Brain microvascular endothelial cell (primary cell): ENCODE results near the gene SOHLH1.

ENCODE experiments used
- DNase-seq: peaks from one replicate; pipeline ENCODE4 v3.0.0-alpha.2; 2020
- H3K27ac ChIP-seq: fragments of 250-450 bp; sonication (Bioruptor Pico); 2 replicates; pipeline ENCODE4 v1.5.1; 2020; ENCODE audit warnings: mild to moderate bottlenecking, moderate library complexity
- H3K27me3 ChIP-seq: fragments of 250-450 bp; sonication (Bioruptor Pico); replicated peaks from 2 replicates; pipeline ENCODE4 v1.5.1; 2020; ENCODE audit warnings: mild to moderate bottlenecking
- H3K36me3 ChIP-seq: fragments of 250-450 bp; sonication (Bioruptor Pico); replicated peaks from 2 replicates; pipeline ENCODE4 v1.5.1; 2020; ENCODE audit warnings: mild to moderate bottlenecking
- H3K4me3 ChIP-seq: 2 replicates; pipeline ENCODE4 v1.5.1; 2011; ENCODE audit warnings: low read depth, mild to moderate bottlenecking, control low read depth, low read length, moderate library complexity
- CTCF ChIP-seq: IDR thresholded peaks from 2 replicates; pipeline ENCODE4 v1.5.1; 2011; ENCODE audit warnings: low read depth, mild to moderate bottlenecking, moderate library complexity, low read length, control low read depth, inconsistent platforms; ENCODE audit errors: missing control alignments
- in situ Hi-C: cut with HindIII; loops from 2 replicates; pipeline ENCODE4 v1.10.0; 2017; ENCODE audit warnings: low sequenced_read_pairs, low pct_ligation_motif_present

Gene SOHLH1

GRCh38 chr9:135716045-135716444 is 16.8 kb upstream of the SOHLH1 start:
- peaks cover 28% of the 10 kb centered on the region for H3K27me3 ChIP-seq
- DNase-seq: no peak
- H3K27ac ChIP-seq: no peak overlapping the region
- H3K4me3 ChIP-seq: no peak overlapping the region
- in situ Hi-C loops: no loop called here
- TF ChIP-seq CTCF: no peak
- H3K36me3 ChIP-seq: no peaks in the 10 kb centered on the region

- in situ Hi-C loops: no loop called here
- peaks cover 28% of the 10 kb centered on the region for H3K27me3 ChIP-seq
- no peak for DNase-seq
- no peak overlapping the region for H3K27ac ChIP-seq
- TF ChIP-seq CTCF: no peak
- H3K36me3 ChIP-seq: no peaks in the 10 kb centered on the region
- no peak overlapping the region for H3K4me3 ChIP-seq
These were observed 15.8 kb upstream of the SOHLH1 start for GRCh38 chr9:135715056-135715595.

- Histone ChIP-seq H3K27me3 (peaks cover 28% of the 10 kb centered on the region), H3K4me3 (no peak overlapping the region), H3K27ac (no peak overlapping the region), H3K36me3 (no peaks in the 10 kb centered on the region)
- in situ Hi-C loops: no loop called here
- DNase-seq: no peak
- no peak for TF ChIP-seq CTCF
These were observed 15.2 kb upstream of the SOHLH1 start for GRCh38 chr9:135714242-135715055.

GRCh38 chr9:135712613-135713295 is 13.5 kb upstream of the SOHLH1 start:
- in situ Hi-C loops: no loop called here
- no peak for DNase-seq
- no peak for TF ChIP-seq CTCF
- Histone ChIP-seq H3K36me3 (no peaks in the 10 kb centered on the region), H3K27ac (no peak overlapping the region), H3K4me3 (no peak overlapping the region), H3K27me3 (peaks cover 28% of the 10 kb centered on the region)

GRCh38 chr9:135711881-135712280 is 12.6 kb upstream of the SOHLH1 start:
- no peaks in the 10 kb centered on the region for H3K36me3 ChIP-seq
- no peak for DNase-seq
- in situ Hi-C loops: no loop called here
- no peak overlapping the region for H3K27ac ChIP-seq
- peaks cover 28% of the 10 kb centered on the region for H3K27me3 ChIP-seq
- no peak for TF ChIP-seq CTCF
- no peak overlapping the region for H3K4me3 ChIP-seq
